ENCODE data around the gene RPL7A.
A peak's percentile ranks its signal among the peaks of the same experiment; 100 is the strongest.
"Not testable (repeated sequence)": the region's sequence is repeated elsewhere in the genome, so short reads cannot be mapped to it uniquely, and the experiment has no call there.

The RPL7A gene

GRCh38 chr9:133387680-133388079, 39.7 kb downstream of the RPL7A start:
- H3K4me3 Mint-ChIP-seq = no peak overlapping the region
- H3K4me1 Mint-ChIP-seq = peaks cover 22% of the 10 kb centered on the region
- peaks cover 23% of the 10 kb centered on the region for H3K27me3 Mint-ChIP-seq (ENCODE audit: low read depth, poor library complexity)
- peaks cover 21% of the 10 kb centered on the region for H3K9me3 Mint-ChIP-seq
- no peaks in the 10 kb centered on the region for H3K36me3 Mint-ChIP-seq (ENCODE audit: low read depth)
- H3K27ac Mint-ChIP-seq = peak overlapping the region; percentile 68
- DNase-seq = no peak
- TF ChIP-seq CTCF (IDR thresholded peaks at IDR 0.05) = no peak

- Mint-ChIP-seq H3K27me3 (ENCODE audit: low read depth, poor library complexity) (peaks cover 23% of the 10 kb centered on the region), H3K27ac (no peak overlapping the region), H3K36me3 (ENCODE audit: low read depth) (no peaks in the 10 kb centered on the region), H3K4me3 (no peak overlapping the region), H3K4me1 (peaks cover 22% of the 10 kb centered on the region), H3K9me3 (peaks cover 21% of the 10 kb centered on the region)
- TF ChIP-seq CTCF (IDR thresholded peaks at IDR 0.05) = no peak
- no peak for DNase-seq
Measured at GRCh38 chr9:133389025-133389557, 41.1 kb downstream of the RPL7A start.

GRCh38 chr9:133389562-133389961, 41.5 kb downstream of the RPL7A start:
- H3K27ac Mint-ChIP-seq = no peak overlapping the region
- peaks cover 21% of the 10 kb centered on the region for H3K9me3 Mint-ChIP-seq
- no peak for DNase-seq
- no peak overlapping the region for H3K4me3 Mint-ChIP-seq
- peaks cover 24% of the 10 kb centered on the region for H3K27me3 Mint-ChIP-seq (ENCODE audit: low read depth, poor library complexity)
- H3K36me3 Mint-ChIP-seq (ENCODE audit: low read depth) = no peaks in the 10 kb centered on the region
- peaks cover 22% of the 10 kb centered on the region for H3K4me1 Mint-ChIP-seq
- TF ChIP-seq CTCF (IDR thresholded peaks at IDR 0.05) = no peak

GRCh38 chr9:133390713-133391112, 42.7 kb downstream of the RPL7A start:
- Mint-ChIP-seq H3K4me3 (no peak overlapping the region), H3K9me3 (peaks cover 21% of the 10 kb centered on the region), H3K27ac (no peak overlapping the region), H3K4me1 (peaks cover 34% of the 10 kb centered on the region), H3K27me3 (ENCODE audit: low read depth, poor library complexity) (peaks cover 30% of the 10 kb centered on the region), H3K36me3 (ENCODE audit: low read depth) (no peaks in the 10 kb centered on the region)
- no peak for TF ChIP-seq CTCF (IDR thresholded peaks at IDR 0.05)
- no peak for DNase-seq

GRCh38 chr9:133391449-133391848, 43.4 kb downstream of the RPL7A start:
- Mint-ChIP-seq H3K4me1 (peaks cover 31% of the 10 kb centered on the region), H3K9me3 (peaks cover 21% of the 10 kb centered on the region), H3K27me3 (ENCODE audit: low read depth, poor library complexity) (peaks cover 30% of the 10 kb centered on the region)
- not testable (repeated sequence) for DNase-seq; H3K4me3 Mint-ChIP-seq; H3K27ac Mint-ChIP-seq; H3K36me3 Mint-ChIP-seq (ENCODE audit: low read depth)

- H3K9me3 Mint-ChIP-seq = peaks cover 21% of the 10 kb centered on the region
- not testable (repeated sequence) for H3K27ac Mint-ChIP-seq
Measured at GRCh38 chr9:133392308-133392707, 44.3 kb downstream of the RPL7A start.

GRCh38 chr9:133393399-133393798, 45.4 kb downstream of the RPL7A start:
- Mint-ChIP-seq H3K4me1 (peaks cover 20% of the 10 kb centered on the region), H3K36me3 (ENCODE audit: low read depth) (no peaks in the 10 kb centered on the region), H3K9me3 (peaks cover 21% of the 10 kb centered on the region), H3K27me3 (ENCODE audit: low read depth, poor library complexity) (peaks cover 26% of the 10 kb centered on the region), H3K4me3 (no peak overlapping the region), H3K27ac (no peak overlapping the region)
- DNase-seq = no peak
- TF ChIP-seq CTCF (IDR thresholded peaks at IDR 0.05) = no peak

More at GRCh38 chr9:133392308-133392707, 44.3 kb downstream of the RPL7A start:
- peaks cover 26% of the 10 kb centered on the region for H3K27me3 Mint-ChIP-seq (ENCODE audit: low read depth, poor library complexity)
- not testable (repeated sequence) for DNase-seq; H3K4me3 Mint-ChIP-seq; H3K36me3 Mint-ChIP-seq (ENCODE audit: low read depth)
- peaks cover 25% of the 10 kb centered on the region for H3K4me1 Mint-ChIP-seq

Measured in nephron progenitor cell (in vitro differentiated cells).